ENCODE measurements around the gene CLECL1. TPM values are rescaled to one million over a fixed set of nuclear protein-coding genes. Genes with fewer than 3 reads are reported as not detected.

The CLECL1 gene
- polyA plus RNA-seq, 1 donor from 2014 or later = not detected

DNA sequence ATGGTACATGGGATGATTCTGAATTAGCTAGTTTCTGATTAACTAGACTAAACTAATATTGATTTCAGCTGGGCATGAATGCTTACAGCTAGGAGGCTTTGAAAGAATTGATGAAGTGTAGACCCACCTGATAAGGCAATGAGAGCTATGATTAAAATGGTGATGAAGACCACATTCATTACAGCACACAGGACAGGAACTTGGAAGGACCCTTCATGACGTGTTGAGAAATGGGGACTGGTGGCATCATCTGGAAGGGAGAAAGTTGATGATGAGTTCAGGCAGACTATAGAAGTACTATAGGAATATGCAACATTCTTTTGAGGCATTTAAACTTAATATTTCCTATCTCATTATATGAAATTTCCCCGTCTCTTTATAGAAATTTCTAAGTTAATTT, 23.3 kb upstream of the CLECL1 start:
- no peaks in the 10 kb centered on the region for H3K9me3 ChIP-seq (ENCODE audit: low read length)
- H3K27ac ChIP-seq (ENCODE audit: low read length) = no peak overlapping the region
- H2AFZ ChIP-seq (ENCODE audit: low read depth, low read length) = no peak overlapping the region
- no peaks in the 10 kb centered on the region for H3K79me2 ChIP-seq (replicated peaks; ENCODE audit: insufficient read depth, low read length)
- H3K4me3 ChIP-seq (ENCODE audit: low read length) = no peak overlapping the region
- H4K20me1 ChIP-seq (ENCODE audit: insufficient read depth) = no peaks in the 10 kb centered on the region
- H3K36me3 ChIP-seq (ENCODE audit: insufficient read depth, low read length) = no peaks in the 10 kb centered on the region
- no peak overlapping the region for H3K9ac ChIP-seq (ENCODE audit: low read length)
- no peak for TF ChIP-seq POLR2AphosphoS5 (IDR thresholded peaks at IDR 0.05)
- no peak for TF ChIP-seq EZH2 (IDR thresholded peaks at IDR 0.05; ENCODE audit: borderline replicate concordance, insufficient read depth, low read length, poor library complexity, severe bottlenecking)
- TF ChIP-seq TAF1 (IDR thresholded peaks at IDR 0.05; ENCODE audit: low read depth) = no peak
- TF ChIP-seq, protein P1, sequence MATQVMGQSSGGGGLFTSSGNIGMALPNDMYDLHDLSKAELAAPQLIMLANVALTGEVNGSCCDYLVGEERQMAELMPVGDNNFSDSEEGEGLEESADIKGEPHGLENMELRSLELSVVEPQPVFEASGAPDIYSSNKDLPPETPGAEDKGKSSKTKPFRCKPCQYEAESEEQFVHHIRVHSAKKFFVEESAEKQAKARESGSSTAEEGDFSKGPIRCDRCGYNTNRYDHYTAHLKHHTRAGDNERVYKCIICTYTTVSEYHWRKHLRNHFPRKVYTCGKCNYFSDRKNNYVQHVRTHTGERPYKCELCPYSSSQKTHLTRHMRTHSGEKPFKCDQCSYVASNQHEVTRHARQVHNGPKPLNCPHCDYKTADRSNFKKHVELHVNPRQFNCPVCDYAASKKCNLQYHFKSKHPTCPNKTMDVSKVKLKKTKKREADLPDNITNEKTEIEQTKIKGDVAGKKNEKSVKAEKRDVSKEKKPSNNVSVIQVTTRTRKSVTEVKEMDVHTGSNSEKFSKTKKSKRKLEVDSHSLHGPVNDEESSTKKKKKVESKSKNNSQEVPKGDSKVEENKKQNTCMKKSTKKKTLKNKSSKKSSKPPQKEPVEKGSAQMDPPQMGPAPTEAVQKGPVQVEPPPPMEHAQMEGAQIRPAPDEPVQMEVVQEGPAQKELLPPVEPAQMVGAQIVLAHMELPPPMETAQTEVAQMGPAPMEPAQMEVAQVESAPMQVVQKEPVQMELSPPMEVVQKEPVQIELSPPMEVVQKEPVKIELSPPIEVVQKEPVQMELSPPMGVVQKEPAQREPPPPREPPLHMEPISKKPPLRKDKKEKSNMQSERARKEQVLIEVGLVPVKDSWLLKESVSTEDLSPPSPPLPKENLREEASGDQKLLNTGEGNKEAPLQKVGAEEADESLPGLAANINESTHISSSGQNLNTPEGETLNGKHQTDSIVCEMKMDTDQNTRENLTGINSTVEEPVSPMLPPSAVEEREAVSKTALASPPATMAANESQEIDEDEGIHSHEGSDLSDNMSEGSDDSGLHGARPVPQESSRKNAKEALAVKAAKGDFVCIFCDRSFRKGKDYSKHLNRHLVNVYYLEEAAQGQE (IDR thresholded peaks at IDR 0.05; ENCODE audit: borderline replicate concordance) = no peak
- TF ChIP-seq MXI1 (conservative IDR thresholded peaks at IDR 0.05; ENCODE audit: poor library complexity, severe bottlenecking) = no peak
- no peak for TF ChIP-seq EP300 (conservative IDR thresholded peaks at IDR 0.05; ENCODE audit: poor library complexity, severe bottlenecking)
- no peak for TF ChIP-seq RAD21 (conservative IDR thresholded peaks at IDR 0.05)
- H3F3A ChIP-seq (ENCODE audit: insufficient read depth, low read length, poor library complexity, severe bottlenecking) = peaks cover 7% of the 10 kb centered on the region
- no peak overlapping the region for H3K4me2 ChIP-seq (ENCODE audit: low read length)
- no peaks in the 10 kb centered on the region for H3K27me3 ChIP-seq (ENCODE audit: insufficient read depth, low read depth, low read length)
- no peaks in the 10 kb centered on the region for H3K9me2 ChIP-seq (ENCODE audit: insufficient read depth, low read length)

DNA sequence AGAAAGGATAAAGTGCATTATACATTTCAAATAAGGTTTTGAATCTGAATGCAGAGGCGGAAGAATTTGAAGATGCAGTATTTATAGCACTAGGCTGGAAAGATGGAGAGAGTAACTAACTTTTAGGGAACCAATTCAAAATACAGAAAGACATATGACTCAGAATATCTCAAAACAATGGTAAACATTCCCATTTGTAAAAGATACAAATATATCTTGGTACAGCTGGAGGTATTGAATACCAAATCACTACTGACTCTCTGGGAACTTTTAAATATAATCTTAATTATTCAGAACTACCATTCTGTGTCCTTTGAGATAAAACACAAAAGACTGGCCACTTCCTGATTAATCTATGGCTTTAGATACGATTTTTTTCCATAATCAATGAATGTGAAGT, 22.7 kb upstream of the CLECL1 start:
- Histone ChIP-seq H3K4me2 (ENCODE audit: low read length) (no peak overlapping the region), H3K9ac (ENCODE audit: low read length) (no peak overlapping the region), H3K4me3 (ENCODE audit: low read length) (no peak overlapping the region), H3K9me2 (ENCODE audit: insufficient read depth, low read length) (no peaks in the 10 kb centered on the region), H3K9me3 (ENCODE audit: low read length) (no peaks in the 10 kb centered on the region), H3K79me2 (replicated peaks; ENCODE audit: insufficient read depth, low read length) (no peaks in the 10 kb centered on the region), H2AFZ (ENCODE audit: low read depth, low read length) (no peak overlapping the region), H3K27ac (ENCODE audit: low read length) (no peak overlapping the region), H3F3A (ENCODE audit: insufficient read depth, low read length, poor library complexity, severe bottlenecking) (peaks cover 5% of the 10 kb centered on the region), H3K27me3 (ENCODE audit: insufficient read depth, low read depth, low read length) (no peaks in the 10 kb centered on the region), H3K36me3 (ENCODE audit: insufficient read depth, low read length) (no peaks in the 10 kb centered on the region), H4K20me1 (ENCODE audit: insufficient read depth) (no peaks in the 10 kb centered on the region)
- TF ChIP-seq, protein P2, sequence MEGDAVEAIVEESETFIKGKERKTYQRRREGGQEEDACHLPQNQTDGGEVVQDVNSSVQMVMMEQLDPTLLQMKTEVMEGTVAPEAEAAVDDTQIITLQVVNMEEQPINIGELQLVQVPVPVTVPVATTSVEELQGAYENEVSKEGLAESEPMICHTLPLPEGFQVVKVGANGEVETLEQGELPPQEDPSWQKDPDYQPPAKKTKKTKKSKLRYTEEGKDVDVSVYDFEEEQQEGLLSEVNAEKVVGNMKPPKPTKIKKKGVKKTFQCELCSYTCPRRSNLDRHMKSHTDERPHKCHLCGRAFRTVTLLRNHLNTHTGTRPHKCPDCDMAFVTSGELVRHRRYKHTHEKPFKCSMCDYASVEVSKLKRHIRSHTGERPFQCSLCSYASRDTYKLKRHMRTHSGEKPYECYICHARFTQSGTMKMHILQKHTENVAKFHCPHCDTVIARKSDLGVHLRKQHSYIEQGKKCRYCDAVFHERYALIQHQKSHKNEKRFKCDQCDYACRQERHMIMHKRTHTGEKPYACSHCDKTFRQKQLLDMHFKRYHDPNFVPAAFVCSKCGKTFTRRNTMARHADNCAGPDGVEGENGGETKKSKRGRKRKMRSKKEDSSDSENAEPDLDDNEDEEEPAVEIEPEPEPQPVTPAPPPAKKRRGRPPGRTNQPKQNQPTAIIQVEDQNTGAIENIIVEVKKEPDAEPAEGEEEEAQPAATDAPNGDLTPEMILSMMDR (IDR thresholded peaks at IDR 0.05; ENCODE audit: poor library complexity, severe bottlenecking) = no peak
- TF ChIP-seq POLR2AphosphoS5 (IDR thresholded peaks at IDR 0.05) (no peak), SMC3 (conservative IDR thresholded peaks at IDR 0.05; ENCODE audit: poor library complexity) (no peak), MXI1 (conservative IDR thresholded peaks at IDR 0.05; ENCODE audit: poor library complexity, severe bottlenecking) (no peak), EP300 (conservative IDR thresholded peaks at IDR 0.05; ENCODE audit: poor library complexity, severe bottlenecking) (no peak), TAF1 (IDR thresholded peaks at IDR 0.05; ENCODE audit: low read depth) (no peak), RAD21 (conservative IDR thresholded peaks at IDR 0.05) (no peak)
- TF ChIP-seq, protein P1 (IDR thresholded peaks at IDR 0.05; ENCODE audit: borderline replicate concordance) = no peak
